Measurements from ENCODE around the gene SNAP29.
"Not testable (repeated sequence)": the region's sequence is repeated elsewhere in the genome, so short reads cannot be mapped to it uniquely, and the experiment has no call there.

Gene SNAP29

GRCh38 chr22:20930435-20930834 is 71.6 kb downstream of the SNAP29 start:
- H3K27me3 ChIP-seq (ENCODE audit: insufficient read depth, low read length); H4K8ac ChIP-seq (ENCODE audit: low read depth, low read length); H2BK5ac ChIP-seq (ENCODE audit: low read depth, low read length, poor library complexity); H2AFZ ChIP-seq (ENCODE audit: insufficient read depth, low read length, poor library complexity); H3K27ac ChIP-seq (ENCODE audit: low read depth, low read length); DNase-seq; H3K9ac ChIP-seq (ENCODE audit: low read length); H4K91ac ChIP-seq (ENCODE audit: low read depth, low read length); H3K9me3 ChIP-seq (ENCODE audit: insufficient read depth, low read depth, low read length); H2AK5ac ChIP-seq (ENCODE audit: low read length); H4K12ac ChIP-seq (ENCODE audit: low read depth, low read length); H2BK12ac ChIP-seq (ENCODE audit: low read length); H3K4me1 ChIP-seq (ENCODE audit: control insufficient read depth in 1 of 2, insufficient read depth in 2 of 2, low read length in 2 of 2); H3K4me3 ChIP-seq (ENCODE audit: low read depth, low read length); H3K23ac ChIP-seq (ENCODE audit: low read length); H3K14ac ChIP-seq (ENCODE audit: low read length); H3K79me1 ChIP-seq (ENCODE audit: low read length); H2BK120ac ChIP-seq (ENCODE audit: insufficient read depth, low read length, poor library complexity); H3K18ac ChIP-seq (ENCODE audit: low read length); H3K4me2 ChIP-seq (ENCODE audit: low read length): not testable (repeated sequence)
- Histone ChIP-seq H3K36me3 (ENCODE audit: control insufficient read depth in 1 of 2, insufficient read depth in 2 of 2, low read length in 2 of 2) (peaks cover 10 to 12% of the 10 kb centered on the region in 2 experiments), H3K79me2 (ENCODE audit: control insufficient read depth, insufficient read depth, low read length, poor library complexity) (peaks cover 34% of the 10 kb centered on the region), H3K4ac (ENCODE audit: low read depth, low read length) (peak overlapping the region; percentile 9)
- no CpG with 5 or more reads among the region's 12 CpGs for WGBS (ENCODE audit: extremely low coverage, insufficient coverage, insufficient read length)

- Histone ChIP-seq H2BK120ac (ENCODE audit: insufficient read depth, low read length, poor library complexity) (no peak overlapping the region), H3K18ac (ENCODE audit: low read length) (no peak overlapping the region), H2BK12ac (ENCODE audit: low read length) (no peak overlapping the region), H3K23ac (ENCODE audit: low read length) (no peak overlapping the region), H3K4me2 (ENCODE audit: low read length) (no peak overlapping the region), H4K91ac (ENCODE audit: low read depth, low read length) (no peak overlapping the region), H3K4ac (ENCODE audit: low read depth, low read length) (peak overlapping the region; percentile 49), H3K36me3 (ENCODE audit: control insufficient read depth in 1 of 2, insufficient read depth in 2 of 2, low read length in 2 of 2) (peaks cover 14 to 19% of the 10 kb centered on the region in 2 experiments), H3K79me2 (ENCODE audit: control insufficient read depth, insufficient read depth, low read length, poor library complexity) (peaks cover 35% of the 10 kb centered on the region), H3K27ac (ENCODE audit: low read depth, low read length) (no peak overlapping the region), H4K8ac (ENCODE audit: low read depth, low read length) (no peak overlapping the region), H3K9ac (ENCODE audit: low read length) (no peak overlapping the region), H2AK5ac (ENCODE audit: low read length) (no peak overlapping the region), H2BK5ac (ENCODE audit: low read depth, low read length, poor library complexity) (no peak overlapping the region), H3K79me1 (ENCODE audit: low read length) (no peaks in the 10 kb centered on the region), H3K4me1 (ENCODE audit: control insufficient read depth in 1 of 2, insufficient read depth in 2 of 2, low read length in 2 of 2) (peaks cover 0 to 2% of the 10 kb centered on the region in 2 experiments), H3K27me3 (ENCODE audit: insufficient read depth, low read length) (no peaks in the 10 kb centered on the region), H3K4me3 (ENCODE audit: low read depth, low read length) (no peak overlapping the region), H3K14ac (ENCODE audit: low read length) (no peak overlapping the region), H2AFZ (ENCODE audit: insufficient read depth, low read length, poor library complexity) (no peak overlapping the region), H3K9me3 (ENCODE audit: insufficient read depth, low read depth, low read length) (no peaks in the 10 kb centered on the region), H4K12ac (ENCODE audit: low read depth, low read length) (no peak overlapping the region)
- DNase-seq: no peak
- no CpG with 5 or more reads among the region's 4 CpGs for WGBS (ENCODE audit: extremely low coverage, insufficient coverage, insufficient read length)
Measured at GRCh38 chr22:20931126-20931654, 72.4 kb downstream of the SNAP29 start.

DNA sequence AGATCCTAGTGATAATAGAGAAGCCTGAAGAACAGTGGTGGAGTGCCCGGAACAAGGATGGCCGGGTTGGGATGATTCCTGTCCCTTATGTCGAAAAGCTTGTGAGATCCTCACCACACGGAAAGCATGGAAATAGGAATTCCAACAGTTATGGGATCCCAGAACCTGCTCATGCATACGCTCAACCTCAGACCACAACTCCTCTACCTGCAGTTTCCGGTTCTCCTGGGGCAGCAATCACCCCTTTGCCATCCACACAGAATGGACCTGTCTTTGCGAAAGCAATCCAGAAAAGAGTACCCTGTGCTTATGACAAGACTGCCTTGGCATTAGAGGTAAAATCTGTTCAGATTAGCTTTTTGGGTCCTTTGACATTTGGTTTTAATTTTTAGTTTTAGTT is 75.1 kb downstream of the SNAP29 start:
- no peak overlapping the region for H3K18ac ChIP-seq (ENCODE audit: low read length)
- no peak for DNase-seq
- no peak overlapping the region for H3K4me3 ChIP-seq (ENCODE audit: low read depth, low read length)
- H3K27me3 ChIP-seq (ENCODE audit: insufficient read depth, low read length): no peaks in the 10 kb centered on the region
- no peak overlapping the region for H4K12ac ChIP-seq (ENCODE audit: low read depth, low read length)
- no CpG with 5 or more reads among the region's 7 CpGs for WGBS (ENCODE audit: extremely low coverage, insufficient coverage, insufficient read length)
- H3K4ac ChIP-seq (ENCODE audit: low read depth, low read length): peak overlapping the region; percentile 38
- no peak overlapping the region for H3K27ac ChIP-seq (ENCODE audit: low read depth, low read length)
- no peak overlapping the region for H3K4me2 ChIP-seq (ENCODE audit: low read length)
- H2BK120ac ChIP-seq (ENCODE audit: insufficient read depth, low read length, poor library complexity): no peak overlapping the region
- no peaks in the 10 kb centered on the region for H3K79me1 ChIP-seq (ENCODE audit: low read length)
- peaks cover 26% of the 10 kb centered on the region for H3K79me2 ChIP-seq (ENCODE audit: control insufficient read depth, insufficient read depth, low read length, poor library complexity)
- H3K9me3 ChIP-seq (ENCODE audit: insufficient read depth, low read depth, low read length): no peaks in the 10 kb centered on the region
- no peak overlapping the region for H3K23ac ChIP-seq (ENCODE audit: low read length)
- no peak overlapping the region for H2AFZ ChIP-seq (ENCODE audit: insufficient read depth, low read length, poor library complexity)
- no peak overlapping the region for H3K9ac ChIP-seq (ENCODE audit: low read length)
- H4K91ac ChIP-seq (ENCODE audit: low read depth, low read length): no peak overlapping the region
- peaks cover 3 to 4% of the 10 kb centered on the region in 2 experiments for H3K4me1 ChIP-seq (ENCODE audit: control insufficient read depth in 1 of 2, insufficient read depth in 2 of 2, low read length in 2 of 2)
- no peak overlapping the region for H3K14ac ChIP-seq (ENCODE audit: low read length)
- no peak overlapping the region for H4K8ac ChIP-seq (ENCODE audit: low read depth, low read length)
- H2BK5ac ChIP-seq (ENCODE audit: low read depth, low read length, poor library complexity): no peak overlapping the region
- no peak overlapping the region for H2AK5ac ChIP-seq (ENCODE audit: low read length)
- H3K36me3 ChIP-seq (ENCODE audit: control insufficient read depth in 1 of 2, insufficient read depth in 2 of 2, low read length in 2 of 2): peaks cover 22 to 28% of the 10 kb centered on the region in 2 experiments
- no peak overlapping the region for H2BK12ac ChIP-seq (ENCODE audit: low read length)

GRCh38 chr22:20935049-20935448 is 76.2 kb downstream of the SNAP29 start:
- Histone ChIP-seq H3K79me2 (ENCODE audit: control insufficient read depth, insufficient read depth, low read length, poor library complexity) (peaks cover 28% of the 10 kb centered on the region), H3K4ac (ENCODE audit: low read depth, low read length) (peak overlapping the region; percentile 84), H3K36me3 (ENCODE audit: control insufficient read depth in 1 of 2, insufficient read depth in 2 of 2, low read length in 2 of 2) (peaks cover 22 to 28% of the 10 kb centered on the region in 2 experiments)
- H4K8ac ChIP-seq (ENCODE audit: low read depth, low read length); H2AFZ ChIP-seq (ENCODE audit: insufficient read depth, low read length, poor library complexity); H3K9me3 ChIP-seq (ENCODE audit: insufficient read depth, low read depth, low read length); H2BK12ac ChIP-seq (ENCODE audit: low read length); H3K27ac ChIP-seq (ENCODE audit: low read depth, low read length); H3K9ac ChIP-seq (ENCODE audit: low read length); H3K4me3 ChIP-seq (ENCODE audit: low read depth, low read length); H3K79me1 ChIP-seq (ENCODE audit: low read length); H3K14ac ChIP-seq (ENCODE audit: low read length); H3K18ac ChIP-seq (ENCODE audit: low read length); H4K12ac ChIP-seq (ENCODE audit: low read depth, low read length); DNase-seq; H4K91ac ChIP-seq (ENCODE audit: low read depth, low read length); H3K27me3 ChIP-seq (ENCODE audit: insufficient read depth, low read length); H3K4me2 ChIP-seq (ENCODE audit: low read length); H3K23ac ChIP-seq (ENCODE audit: low read length); H2BK120ac ChIP-seq (ENCODE audit: insufficient read depth, low read length, poor library complexity); H2BK5ac ChIP-seq (ENCODE audit: low read depth, low read length, poor library complexity); H2AK5ac ChIP-seq (ENCODE audit: low read length); H3K4me1 ChIP-seq (ENCODE audit: control insufficient read depth in 1 of 2, insufficient read depth in 2 of 2, low read length in 2 of 2): not testable (repeated sequence)
- no CpG with 5 or more reads among the region's 9 CpGs for WGBS (ENCODE audit: extremely low coverage, insufficient coverage, insufficient read length)
